Bronchial epithelial cell (primary cell): ENCODE data around the gene SYNPR. TPM values are rescaled to one million over a fixed set of nuclear protein-coding genes. Genes with fewer than 3 reads are reported as not detected.

Experiments
- DNase-seq: peaks from one replicate; pipeline ENCODE4 v3.0.0-alpha.2; 2010; ENCODE audit warnings: low read depth
- FAIRE-seq: peaks from 2 replicates; lab custom pipeline; 2011; peaks lifted over from hg19 to GRCh38; lab: Jason Lieb, UNC
- H3K27me3 ChIP-seq: 2 replicates; pipeline ENCODE4 v1.5.1; 2011; ENCODE audit warnings: low read length; ENCODE audit not compliant: control insufficient read depth, insufficient read depth
- H3K36me3 ChIP-seq: 2 replicates; pipeline ENCODE4 v1.5.1; 2011; ENCODE audit warnings: low read length; ENCODE audit not compliant: control insufficient read depth, insufficient read depth
- H3K4me3 ChIP-seq: 2 replicates; pipeline ENCODE4 v1.5.1; 2011; ENCODE audit warnings: mild to moderate bottlenecking, low read depth, low read length, control low read depth
- CTCF ChIP-seq: IDR thresholded peaks from 2 replicates; pipeline ENCODE4 v1.5.1; 2011; ENCODE audit warnings: mild to moderate bottlenecking, moderate library complexity, low read length, control low read depth, inconsistent platforms; ENCODE audit not compliant: insufficient read depth, severe bottlenecking
- total RNA-seq: library from RNA; depleted of rRNA; stranded (reverse); fragments of >200 nt; gene quantifications from 2 replicates; pipeline ENCODE4 v1.2.1, GENCODE V29; 2014

Gene SYNPR
- total RNA-seq, 1 donor from 2014 or later, result not detected

DNA sequence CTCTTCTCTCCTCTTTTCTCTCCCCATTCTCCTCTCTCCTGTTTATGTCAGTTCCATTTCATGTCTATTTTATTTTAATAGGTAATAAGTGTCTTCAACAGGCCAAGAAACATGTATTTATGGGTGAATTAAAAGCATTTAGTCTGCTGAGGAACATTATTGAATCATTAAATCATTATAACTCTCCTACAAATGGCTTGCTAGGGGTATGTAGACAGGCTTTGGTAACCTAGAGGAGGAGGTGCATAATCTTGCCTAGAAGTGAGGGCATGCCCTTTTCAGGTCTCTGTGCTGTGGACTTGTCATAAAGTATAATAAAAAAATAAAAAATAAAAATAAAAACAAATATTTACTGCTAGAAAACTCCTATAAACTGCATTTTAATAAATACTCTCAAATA lies 285.5 kb downstream of the SYNPR start:
- DNase-seq, result no peak
- no peak for TF ChIP-seq CTCF
- H3K36me3 ChIP-seq, result no peaks in the 10 kb centered on the region
- H3K4me3 ChIP-seq, result no peak overlapping the region
- FAIRE-seq, result no peak
- H3K27me3 ChIP-seq, result no peaks in the 10 kb centered on the region

DNA sequence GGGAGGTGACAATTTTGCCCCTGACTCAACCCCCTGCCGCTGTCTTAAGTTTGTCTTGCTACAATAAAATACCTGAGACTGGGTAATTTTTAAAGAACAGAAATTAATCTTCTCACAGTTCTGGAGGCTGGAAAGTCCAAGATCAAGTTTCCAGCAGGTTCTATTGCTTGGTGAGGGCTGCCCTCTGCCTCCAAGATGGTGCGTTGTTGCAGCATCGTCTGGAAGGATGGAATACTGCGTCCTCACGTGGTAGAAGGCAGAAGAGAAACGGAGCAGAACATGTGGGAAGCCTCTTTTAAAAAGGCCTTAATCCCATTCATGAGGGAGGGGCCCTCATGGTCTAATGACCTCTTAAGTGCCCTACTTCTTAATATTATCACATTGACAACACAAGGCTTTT lies 287.1 kb downstream of the SYNPR start:
- Histone ChIP-seq H3K27me3 (no peaks in the 10 kb centered on the region), H3K36me3 (no peaks in the 10 kb centered on the region), H3K4me3 (no peak overlapping the region)
- peak; percentile 6 for TF ChIP-seq CTCF
- no peak for DNase-seq
- FAIRE-seq, result no peak

DNA sequence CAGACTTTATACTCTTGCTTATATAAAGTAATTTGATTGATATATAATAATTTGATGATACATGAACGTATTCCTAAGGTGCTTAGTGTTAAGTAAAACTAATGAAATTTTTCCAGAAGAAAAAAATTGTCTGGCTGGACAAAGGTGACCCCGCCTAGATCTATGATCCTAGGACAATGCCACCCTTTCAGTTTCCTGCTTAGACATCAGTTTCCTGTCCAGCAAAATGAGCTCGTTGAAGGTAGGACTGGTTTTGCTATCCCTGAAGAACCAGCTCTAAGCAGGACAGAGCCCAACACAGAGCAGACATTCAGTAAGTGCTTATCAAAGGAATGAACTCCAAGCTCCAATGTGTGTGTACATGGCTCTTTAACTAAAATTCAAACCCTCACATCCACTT lies 293.6 kb downstream of the SYNPR start:
- no peaks in the 10 kb centered on the region for H3K36me3 ChIP-seq
- H3K4me3 ChIP-seq, result no peak overlapping the region
- DNase-seq, result no peak
- no peak for FAIRE-seq
- H3K27me3 ChIP-seq, result no peaks in the 10 kb centered on the region
- TF ChIP-seq CTCF, result no peak

DNA sequence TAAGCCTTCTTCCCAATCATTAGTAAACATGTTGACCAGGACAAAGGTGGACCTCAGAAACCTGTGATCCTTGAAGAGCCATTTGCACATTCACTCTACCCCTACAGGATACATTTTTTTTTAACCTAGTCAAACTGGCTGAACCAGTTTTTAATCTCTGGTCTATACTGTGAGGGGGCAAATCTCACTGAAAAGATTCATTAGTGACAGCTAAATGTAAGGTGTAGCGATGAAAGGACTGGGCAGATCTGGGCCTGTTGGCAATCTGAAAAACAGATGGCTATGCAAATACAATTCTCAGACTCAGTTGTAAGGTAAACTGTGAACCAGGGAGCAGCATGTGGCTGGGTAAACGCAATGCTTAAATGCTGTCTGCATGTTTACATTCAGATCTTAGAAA lies 298.7 kb downstream of the SYNPR start:
- Histone ChIP-seq H3K27me3 (peaks cover 2% of the 10 kb centered on the region), H3K36me3 (no peaks in the 10 kb centered on the region), H3K4me3 (no peak overlapping the region)
- DNase-seq (peak; percentile 90), FAIRE-seq (no peak)
- TF ChIP-seq CTCF, result no peak

- Histone ChIP-seq H3K36me3 (no peaks in the 10 kb centered on the region), H3K27me3 (peaks cover 2% of the 10 kb centered on the region), H3K4me3 (no peak overlapping the region)
- DNase-seq, result no peak
- TF ChIP-seq CTCF, result no peak
- no peak for FAIRE-seq
These were observed 300.8 kb downstream of the SYNPR start for GRCh38 chr3:63578858-63579257.

- TF ChIP-seq CTCF, result no peak
- no peak overlapping the region for H3K4me3 ChIP-seq
- FAIRE-seq, result no peak
- H3K36me3 ChIP-seq, result no peaks in the 10 kb centered on the region
- DNase-seq, result peak; percentile 61
- H3K27me3 ChIP-seq, result peaks cover 2% of the 10 kb centered on the region
These were observed 302.0 kb downstream of the SYNPR start for GRCh38 chr3:63580151-63580550.
